GM19193 (cell line): Measurements from ENCODE around the gene TMEM225B.

ENCODE experiments used
- POLR2A ChIP-seq: IDR thresholded peaks from 4 replicates; pipeline ENCODE4 v1.6.1; 2011; ENCODE audit not compliant: insufficient read depth, insufficient read length; ENCODE audit errors: extremely low read depth

TMEM225B gene

DNA sequence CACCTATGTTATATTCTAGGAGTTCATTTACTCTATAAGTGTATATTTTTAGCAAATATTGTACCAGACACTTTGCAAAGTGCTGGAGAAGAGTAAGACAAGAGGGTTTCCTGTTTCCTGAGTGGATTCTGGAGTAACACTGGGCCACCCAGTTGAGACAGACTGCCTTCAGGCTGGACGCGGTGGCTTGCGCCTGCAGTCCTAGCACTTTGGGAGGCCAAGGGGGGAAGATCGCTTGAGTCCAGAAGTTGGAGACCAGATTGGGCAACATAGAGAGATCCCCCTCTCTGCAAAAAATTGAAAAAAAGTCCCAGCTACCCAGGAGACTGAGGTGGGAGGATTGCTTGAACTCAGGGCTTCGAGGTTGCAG, 17.9 kb downstream of the TMEM225B start:
- TF ChIP-seq POLR2A = no peak

DNA sequence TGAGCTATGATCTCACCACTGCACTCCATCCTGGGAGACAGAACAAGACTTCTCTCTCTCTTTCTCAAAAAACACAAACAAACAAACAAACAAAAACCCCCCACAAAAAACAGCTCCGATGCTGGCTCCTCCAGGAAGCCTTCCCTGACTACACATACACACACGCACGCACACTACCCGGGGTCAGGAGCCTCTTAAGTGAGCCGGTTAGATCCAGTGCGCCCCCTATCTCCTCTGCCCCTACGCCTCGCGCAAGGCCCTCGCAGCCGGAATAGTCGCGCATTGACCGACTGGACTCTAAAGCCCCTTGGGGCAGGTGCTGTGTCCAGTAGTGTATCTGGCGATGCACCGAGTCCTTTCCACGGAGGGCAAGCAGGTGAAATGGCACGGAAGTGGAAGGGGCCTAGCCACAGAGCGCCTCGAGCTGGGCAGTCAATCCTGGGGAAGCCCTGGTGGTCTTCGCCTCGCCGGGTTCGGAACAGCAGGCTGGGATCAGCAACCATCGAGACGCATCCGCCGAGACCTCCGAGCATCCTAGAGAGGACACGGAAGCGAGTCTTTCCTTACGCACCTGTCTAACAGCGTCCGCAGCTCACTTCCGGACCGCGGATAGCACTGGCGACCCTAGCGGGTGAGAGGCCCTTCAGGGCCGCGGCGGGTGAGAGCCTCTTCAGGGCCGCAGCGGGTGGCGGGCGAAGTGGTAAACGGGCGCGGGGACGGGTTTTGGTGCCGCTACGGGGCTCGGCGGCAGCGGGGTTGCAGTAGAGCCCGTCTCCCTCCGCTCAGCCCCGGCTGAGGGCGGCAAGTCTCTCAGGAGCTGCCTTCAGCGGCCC, 18.5 kb downstream of the TMEM225B start, which contains the start of gene ZSCAN25:
ZSCAN25 (plus strand) TSS at position 588 of the 833 bp plus-strand sequence. CDS start 2,661 bp downstream, outside the sequence.
- peak; percentile 94 for TF ChIP-seq POLR2A

DNA sequence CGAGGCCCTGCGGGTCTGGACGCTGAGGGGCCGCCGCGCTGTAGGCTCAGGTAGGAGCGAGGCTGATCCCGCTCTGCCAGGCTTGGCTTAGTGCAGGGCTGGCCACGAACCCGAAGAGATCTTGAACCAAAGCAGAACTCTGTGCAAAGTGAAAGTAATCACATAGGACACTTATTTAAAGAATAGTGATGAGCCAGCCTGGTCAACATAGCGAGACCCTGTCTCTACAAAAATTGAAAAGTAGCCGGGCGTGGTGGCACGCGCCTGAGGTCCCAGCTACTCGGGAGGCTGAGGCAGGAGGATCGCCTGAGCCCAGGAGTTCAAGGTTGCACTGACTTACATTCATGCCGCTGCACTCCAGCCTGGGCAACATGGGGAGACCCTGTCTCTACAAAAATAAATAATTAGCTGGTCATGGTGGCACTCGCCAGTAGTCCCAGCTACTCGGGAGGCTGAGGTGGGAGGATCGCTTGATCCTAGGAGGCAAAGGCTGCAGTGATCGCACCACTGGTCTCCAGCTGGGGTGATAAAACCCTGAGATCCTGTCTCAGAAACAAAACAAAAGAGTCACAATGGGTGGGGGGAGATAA, 19.2 kb downstream of the TMEM225B start:
- no peak for TF ChIP-seq POLR2A

DNA sequence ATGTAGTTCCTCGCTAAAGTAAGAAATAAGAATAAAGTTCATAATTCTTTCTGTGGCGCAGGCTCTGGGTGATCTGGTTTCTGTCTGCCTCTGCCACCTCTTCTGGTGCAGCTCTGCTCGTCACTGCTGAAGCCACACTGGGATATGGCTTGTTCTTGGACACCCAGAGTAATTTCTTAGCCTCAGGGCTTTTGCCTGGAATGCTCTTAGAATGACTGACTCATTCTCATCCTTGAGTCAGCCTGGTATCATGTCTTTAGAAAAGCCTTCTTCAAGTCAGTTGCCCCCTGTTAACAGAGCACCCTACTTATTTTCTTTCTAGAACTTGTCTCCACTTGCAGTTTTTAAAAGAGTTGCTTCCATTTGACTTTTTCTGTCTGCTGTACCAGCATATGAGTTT, 20.7 kb downstream of the TMEM225B start:
- no peak for TF ChIP-seq POLR2A

DNA sequence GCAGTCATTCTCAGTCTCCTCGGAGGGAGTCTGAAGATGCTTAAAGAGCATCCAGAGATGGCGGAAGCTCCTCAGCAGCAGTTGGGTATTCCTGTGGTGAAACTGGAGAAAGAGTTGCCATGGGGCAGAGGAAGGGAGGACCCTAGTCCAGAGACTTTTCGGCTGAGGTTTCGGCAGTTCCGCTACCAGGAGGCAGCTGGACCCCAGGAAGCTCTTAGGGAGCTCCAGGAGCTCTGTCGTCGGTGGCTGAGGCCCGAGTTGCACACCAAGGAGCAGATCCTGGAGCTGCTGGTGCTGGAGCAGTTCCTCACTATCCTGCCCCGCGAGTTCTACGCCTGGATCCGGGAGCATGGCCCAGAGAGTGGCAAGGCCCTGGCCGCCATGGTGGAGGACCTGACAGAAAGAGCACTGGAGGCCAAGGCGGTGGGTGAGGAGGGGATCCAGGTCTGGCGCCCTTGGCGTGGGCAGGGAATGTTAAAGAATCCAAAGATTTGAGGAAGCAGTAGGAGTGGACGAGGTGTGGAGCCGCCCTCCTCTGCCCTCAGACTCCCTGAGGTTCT, 21.6 kb downstream of the TMEM225B start:
- no peak for TF ChIP-seq POLR2A

DNA sequence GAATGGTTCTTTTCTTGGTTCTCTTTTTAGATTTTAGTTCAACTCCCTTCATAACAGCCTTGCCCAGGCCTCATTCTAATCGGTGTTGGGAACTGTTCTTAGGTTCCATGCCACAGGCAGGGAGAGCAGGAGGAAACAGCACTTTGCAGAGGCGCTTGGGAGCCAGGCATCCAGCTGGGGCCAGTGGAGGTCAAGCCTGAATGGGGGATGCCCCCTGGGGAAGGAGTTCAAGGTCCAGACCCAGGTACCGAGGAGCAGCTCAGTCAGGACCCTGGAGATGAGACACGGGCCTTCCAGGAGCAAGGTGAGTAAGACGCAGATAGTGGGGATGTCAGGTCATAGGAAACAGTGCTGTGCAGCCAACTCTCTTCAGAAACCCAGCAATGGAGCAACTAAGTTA, 23.2 kb downstream of the TMEM225B start:
- no peak for TF ChIP-seq POLR2A

DNA sequence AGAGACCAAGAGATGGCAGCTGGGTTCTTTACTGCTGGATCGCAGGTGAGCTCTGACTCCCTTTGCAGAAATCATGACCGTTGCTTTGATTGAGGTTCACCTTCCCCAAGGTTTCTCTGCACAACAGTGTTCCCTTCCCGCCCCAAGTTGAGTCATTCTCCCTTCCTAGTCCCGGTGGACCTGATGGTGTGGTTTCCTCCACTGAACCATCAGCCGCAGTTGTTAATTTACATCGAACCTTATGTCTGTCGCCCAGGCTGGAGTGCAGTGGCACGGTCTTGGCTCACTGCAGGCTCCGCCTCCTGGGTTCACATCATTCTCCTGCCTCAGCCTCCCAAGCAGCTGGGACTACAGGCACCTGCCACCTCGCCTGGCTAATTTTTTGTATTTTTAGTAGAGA, 24.5 kb downstream of the TMEM225B start:
- TF ChIP-seq POLR2A = no peak

DNA sequence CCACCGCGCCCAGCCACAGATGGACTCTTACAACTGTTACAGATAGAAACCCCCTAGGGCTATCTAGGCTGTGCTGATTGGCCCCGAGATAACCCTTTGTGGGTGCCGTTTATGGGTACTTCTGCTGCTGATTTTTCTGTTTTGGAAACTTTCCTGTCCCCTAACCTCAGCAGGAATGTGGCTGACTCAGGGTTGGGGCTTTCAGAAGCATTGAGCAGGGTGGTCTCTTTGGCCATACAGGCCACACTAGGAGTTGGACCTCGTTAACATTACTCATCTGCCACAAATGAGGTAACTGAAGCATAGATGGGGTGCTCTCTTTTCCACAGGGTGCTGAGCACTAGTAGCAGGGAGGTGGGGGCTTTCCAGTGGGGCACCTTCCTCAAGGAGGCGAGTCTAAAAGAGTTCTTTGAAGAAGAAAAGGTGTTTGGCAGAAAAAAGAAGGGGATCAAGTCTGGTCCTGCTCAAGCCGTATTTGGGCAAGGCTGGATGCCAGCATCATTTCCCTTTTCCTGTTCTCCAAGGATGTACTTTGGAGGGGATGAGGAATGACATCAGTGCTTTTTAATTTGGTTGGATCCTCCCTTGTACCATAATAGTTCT, 25.1 kb downstream of the TMEM225B start:
- TF ChIP-seq POLR2A = no peak

DNA sequence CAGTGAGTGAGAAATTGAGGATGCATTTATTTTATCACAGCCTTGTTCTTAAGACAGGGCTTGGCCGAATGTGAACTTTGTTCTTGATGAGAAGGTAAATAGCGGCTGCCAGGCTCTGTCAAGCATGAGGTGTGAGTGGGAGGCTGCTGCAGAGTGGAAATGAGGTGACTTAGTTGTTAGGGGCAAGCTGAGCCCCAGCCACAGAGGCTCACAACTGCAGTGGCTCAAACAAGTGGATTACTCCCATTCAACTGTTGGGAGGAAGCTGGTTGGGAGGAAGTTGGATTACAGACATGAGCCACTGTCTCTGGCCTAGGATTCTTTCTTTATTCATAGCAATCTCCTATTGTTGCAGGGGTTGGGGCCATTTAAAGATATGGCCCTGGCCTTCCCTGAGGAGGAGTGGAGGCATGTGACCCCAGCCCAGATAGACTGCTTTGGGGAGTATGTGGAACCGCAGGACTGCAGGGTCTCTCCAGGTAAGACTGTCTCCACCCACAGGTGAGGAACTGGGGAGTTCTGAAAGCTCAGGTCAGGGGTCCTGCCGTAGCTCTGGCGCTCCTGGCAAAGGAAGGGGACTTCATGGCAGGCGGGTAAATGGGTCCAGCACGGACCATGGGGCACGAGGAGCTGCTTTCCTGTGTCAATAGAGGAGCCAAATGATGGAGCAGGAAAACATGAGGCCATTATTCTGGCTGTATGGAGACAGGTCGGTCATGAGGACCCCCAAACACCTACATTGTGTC, 25.8 kb downstream of the TMEM225B start:
- TF ChIP-seq POLR2A = no peak

DNA sequence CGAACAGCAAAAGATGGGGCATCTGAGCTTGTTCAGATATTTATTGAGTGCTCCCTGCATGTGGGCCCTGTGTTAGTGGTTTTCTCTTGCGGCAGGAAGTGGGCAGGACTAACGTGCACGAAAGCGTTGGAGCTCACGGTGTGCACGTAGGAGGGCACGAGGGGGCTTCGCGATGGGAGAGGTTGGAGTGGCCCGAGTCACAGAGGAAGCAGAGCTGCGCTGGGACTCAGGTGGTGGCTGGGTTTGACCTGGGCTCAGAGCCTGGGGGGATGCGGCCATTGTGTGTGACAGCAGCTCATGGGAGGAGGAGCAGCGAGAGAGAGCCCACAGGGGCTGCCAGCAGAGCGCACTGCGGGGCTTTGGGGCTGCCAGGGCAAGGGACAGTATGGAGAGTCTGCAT, 26.4 kb downstream of the TMEM225B start:
- no peak for TF ChIP-seq POLR2A

DNA sequence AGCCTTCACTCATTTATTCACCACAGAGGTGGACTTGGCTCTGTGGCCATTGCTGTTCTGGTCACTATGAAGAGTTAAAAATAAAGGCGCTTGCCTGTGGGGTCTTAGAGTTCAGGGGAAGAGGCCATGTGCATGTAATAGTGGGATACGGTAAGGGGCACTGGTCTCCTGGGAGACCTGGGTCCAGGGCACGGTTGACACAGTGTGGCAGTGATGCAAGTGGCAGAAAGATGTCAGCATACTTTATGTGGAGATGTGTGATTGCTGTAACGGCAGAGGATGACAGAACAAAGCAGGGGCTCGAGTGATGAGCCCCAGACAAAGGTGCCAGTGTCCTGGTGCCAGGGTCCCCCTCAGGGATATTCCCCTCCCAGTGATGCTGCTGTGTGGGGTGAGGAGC, 27.3 kb downstream of the TMEM225B start:
- TF ChIP-seq POLR2A = no peak

DNA sequence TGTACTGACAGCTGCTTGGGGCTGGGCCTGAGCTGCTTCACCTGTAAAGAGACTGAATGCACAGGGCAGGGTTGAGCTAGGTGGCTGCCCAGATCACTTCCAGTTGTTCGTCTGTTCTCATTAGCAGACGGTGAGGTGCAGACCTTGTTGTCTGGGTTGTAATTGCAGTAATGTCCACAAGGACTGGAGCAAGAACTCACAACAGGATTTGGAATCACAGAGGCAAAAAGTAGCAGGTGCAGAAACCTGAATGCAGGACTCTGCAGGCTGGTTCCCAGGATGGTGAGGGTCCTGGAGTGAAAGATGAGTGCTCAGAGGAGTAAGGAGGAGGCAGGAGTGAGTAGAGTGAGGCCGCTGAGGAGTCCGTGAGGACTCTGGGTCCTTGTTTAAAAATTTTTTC, 27.9 kb downstream of the TMEM225B start:
- TF ChIP-seq POLR2A = no peak

DNA sequence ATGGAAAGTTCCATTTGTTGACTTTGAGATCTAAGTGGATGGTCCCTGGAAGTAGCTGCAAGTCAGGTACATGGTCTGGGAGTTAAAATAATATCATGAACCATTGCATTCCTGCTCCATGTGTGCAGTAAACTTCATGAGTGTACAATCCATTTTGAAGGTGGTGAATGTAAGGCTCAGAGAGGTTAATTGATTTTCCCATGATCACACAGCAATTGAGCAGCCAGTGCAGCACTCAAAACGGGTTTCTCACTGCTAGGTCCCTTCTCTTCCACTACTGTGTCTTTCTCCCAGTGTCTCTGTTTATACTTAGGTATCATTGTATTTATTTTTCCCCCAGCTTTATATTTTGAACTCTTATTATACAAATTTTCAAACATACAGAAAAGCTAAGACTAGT, 28.6 kb downstream of the TMEM225B start:
- no peak for TF ChIP-seq POLR2A

DNA sequence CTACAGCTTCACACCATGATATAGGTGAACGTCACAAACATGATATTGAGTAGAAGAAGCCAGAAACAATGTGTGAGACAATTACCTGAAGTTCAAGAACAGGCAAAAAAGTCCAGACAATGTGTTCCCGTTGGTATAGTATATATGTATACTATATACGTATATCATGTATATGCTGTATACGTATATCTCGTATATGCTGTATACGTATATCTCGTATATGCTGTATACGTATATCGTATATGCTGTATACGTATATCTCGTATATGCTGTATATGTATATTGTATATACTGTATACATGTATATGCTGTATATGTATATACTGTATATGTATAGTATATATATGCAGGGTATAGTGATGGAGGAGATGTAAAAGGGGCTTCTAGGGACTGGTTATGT, 29.4 kb downstream of the TMEM225B start:
- no peak for TF ChIP-seq POLR2A
